Muscle layer of duodenum (tissue), 2 donors: ENCODE results near the gene SNHG17.
"Not testable (repeated sequence)": the region's sequence is repeated elsewhere in the genome, so short reads cannot be mapped to it uniquely, and the experiment has no call there.

Experiments
- H3K27ac ChIP-seq: one replicate; pipeline ENCODE4 v1.7.0; 2013; ENCODE audit warnings: mild to moderate bottlenecking, low read length
- H3K27me3 ChIP-seq: one replicate; pipeline ENCODE4 v1.7.0; 2013; ENCODE audit warnings: low read depth, mild to moderate bottlenecking, control low read depth, low read length
- H3K36me3 ChIP-seq, 2 donors: one replicate each; pipeline ENCODE4 v1.7.0; 2013; ENCODE audit warnings: low read length in 2 of 2, control low read depth in 1 of 2, mild to moderate bottlenecking in 1 of 2; ENCODE audit not compliant: insufficient read depth in 2 of 2, control insufficient read depth in 1 of 2
- H3K4me1 ChIP-seq, 2 donors: one replicate each; pipeline ENCODE4 v1.7.0; 2013; ENCODE audit warnings: low read length in 2 of 2, mild to moderate bottlenecking in 2 of 2, control low read depth in 1 of 2, moderate library complexity in 1 of 2; ENCODE audit not compliant: insufficient read depth in 2 of 2, control insufficient read depth in 1 of 2
- H3K4me3 ChIP-seq, 2 donors: one replicate each; pipeline ENCODE4 v1.7.0; 2013; ENCODE audit warnings: low read length in 2 of 2, low read depth in 1 of 2, mild to moderate bottlenecking in 1 of 2
- H3K9me3 ChIP-seq, 2 donors: one replicate each; pipeline ENCODE4 v1.7.0; 2013; ENCODE audit warnings: low read length in 2 of 2, control low read depth in 1 of 2, mild to moderate bottlenecking in 1 of 2; ENCODE audit not compliant: control insufficient read depth in 1 of 2
- donor health status: healthy.

SNHG17 gene

GRCh38 chr20:38446441-38447209 lies 11.5 kb upstream of the SNHG17 start:
- Histone ChIP-seq H3K27ac (peak overlapping the region; percentile 54), H3K4me1 (peaks cover 9 to 14% of the 10 kb centered on the region in 2 donors), H3K27me3 (no peaks in the 10 kb centered on the region)

GRCh38 chr20:38445901-38446425 lies 10.8 kb upstream of the SNHG17 start:
- Histone ChIP-seq H3K27me3 (no peaks in the 10 kb centered on the region), H3K9me3 (no peaks in the 10 kb centered on the region), H3K36me3 (peaks cover 7 to 29% of the 10 kb centered on the region in 2 donors), H3K4me1 (peaks cover 9 to 14% of the 10 kb centered on the region in 2 donors), H3K4me3 (peak overlapping the region; percentile 72 to 74), H3K27ac (no peak overlapping the region)

More at GRCh38 chr20:38446441-38447209, 11.5 kb upstream of the SNHG17 start:
- Histone ChIP-seq H3K36me3 (peaks cover 10 to 34% of the 10 kb centered on the region in 2 donors), H3K9me3 (no peaks in the 10 kb centered on the region), H3K4me3 (peak overlapping the region; percentile 72 to 74)

GRCh38 chr20:38445381-38445796 lies 10.3 kb upstream of the SNHG17 start:
- no peaks in the 10 kb centered on the region for H3K27me3 ChIP-seq
- H3K36me3 ChIP-seq = peaks cover 1 to 23% of the 10 kb centered on the region in 2 donors
- no peaks in the 10 kb centered on the region for H3K9me3 ChIP-seq
- H3K27ac ChIP-seq = no peak overlapping the region
- H3K4me3 ChIP-seq = no peak overlapping the region
- H3K4me1 ChIP-seq = peaks cover 9 to 14% of the 10 kb centered on the region in 2 donors

GRCh38 chr20:38441916-38442315 lies 6.8 kb upstream of the SNHG17 start:
- no peaks in the 10 kb centered on the region for H3K9me3 ChIP-seq
- H3K36me3 ChIP-seq = no peaks in the 10 kb centered on the region
- no peaks in the 10 kb centered on the region for H3K4me1 ChIP-seq
- H3K27ac ChIP-seq = no peak overlapping the region
- no peak overlapping the region for H3K4me3 ChIP-seq
- no peaks in the 10 kb centered on the region for H3K27me3 ChIP-seq

- not testable (repeated sequence) for H3K27ac ChIP-seq, H3K9me3 ChIP-seq, H3K36me3 ChIP-seq, H3K27me3 ChIP-seq, H3K4me3 ChIP-seq, H3K4me1 ChIP-seq
Observed at GRCh38 chr20:38441110-38441509, 6.0 kb upstream of the SNHG17 start.

- no peaks in the 10 kb centered on the region for H3K9me3 ChIP-seq
- H3K27me3 ChIP-seq = no peaks in the 10 kb centered on the region
- H3K27ac ChIP-seq = no peak overlapping the region
- peaks cover 0 to 5% of the 10 kb centered on the region in 2 donors for H3K4me1 ChIP-seq
- peaks cover 0 to 10% of the 10 kb centered on the region in 2 donors for H3K36me3 ChIP-seq
- no peak overlapping the region for H3K4me3 ChIP-seq
Observed at GRCh38 chr20:38437796-38438195, 2.7 kb upstream of the SNHG17 start.

- Histone ChIP-seq H3K36me3 (peaks cover 20 to 32% of the 10 kb centered on the region in 2 donors), H3K9me3 (peaks cover 0 to 4% of the 10 kb centered on the region in 2 donors), H3K27me3 (no peaks in the 10 kb centered on the region), H3K27ac (no peak overlapping the region), H3K4me3 (no peak overlapping the region), H3K4me1 (peaks cover 0 to 5% of the 10 kb centered on the region in 2 donors)
Observed at GRCh38 chr20:38435555-38435939, 419 bp upstream of the SNHG17 start.

- Histone ChIP-seq H3K27me3 (no peaks in the 10 kb centered on the region), H3K9me3 (peaks cover 0 to 4% of the 10 kb centered on the region in 2 donors), H3K4me1 (peaks cover 0 to 5% of the 10 kb centered on the region in 2 donors), H3K27ac (peak overlapping the region; percentile 80), H3K36me3 (peaks cover 27 to 41% of the 10 kb centered on the region in 2 donors), H3K4me3 (peak overlapping the region; percentile 83 to 89)
Observed at GRCh38 chr20:38434301-38434741, 807 bp downstream of the SNHG17 start.

- peaks cover 35 to 50% of the 10 kb centered on the region in 2 donors for H3K36me3 ChIP-seq
- H3K9me3 ChIP-seq = peaks cover 0 to 4% of the 10 kb centered on the region in 2 donors
- no peaks in the 10 kb centered on the region for H3K27me3 ChIP-seq
- H3K4me1 ChIP-seq = peaks cover 0 to 5% of the 10 kb centered on the region in 2 donors
- H3K4me3 ChIP-seq = peak overlapping the region; percentile 83 to 89
- H3K27ac ChIP-seq = peak overlapping the region; percentile 80
Observed at GRCh38 chr20:38433304-38433972, 1.7 kb downstream of the SNHG17 start.

- not testable (repeated sequence) for H3K27ac ChIP-seq, H3K9me3 ChIP-seq, H3K4me1 ChIP-seq, H3K27me3 ChIP-seq, H3K4me3 ChIP-seq
- H3K36me3 ChIP-seq = peaks cover 41 to 56% of the 10 kb centered on the region in 2 donors
Observed at GRCh38 chr20:38432870-38433269, 2.3 kb downstream of the SNHG17 start.

GRCh38 chr20:38432292-38432691 lies 2.8 kb downstream of the SNHG17 start:
- H3K27me3 ChIP-seq = no peaks in the 10 kb centered on the region
- H3K4me3 ChIP-seq = no peak overlapping the region
- no peak overlapping the region for H3K27ac ChIP-seq
- peaks cover 0 to 5% of the 10 kb centered on the region in 2 donors for H3K4me1 ChIP-seq
- peaks cover 0 to 4% of the 10 kb centered on the region in 2 donors for H3K9me3 ChIP-seq
- peaks cover 47 to 61% of the 10 kb centered on the region in 2 donors for H3K36me3 ChIP-seq
